Osteoblast (primary cell): Measurements from ENCODE around the gene HAPLN1. TPM values are rescaled to one million over a fixed set of nuclear protein-coding genes. Genes with fewer than 3 reads are reported as not detected.

Experiments used
- DNase-seq: peaks from one replicate; pipeline ENCODE4 v3.0.0; 2011; ENCODE audit warnings: low spot score, mixed read lengths; ENCODE audit not compliant: insufficient read length; ENCODE audit errors: missing footprints
- H2AFZ ChIP-seq: 2 replicates; pipeline ENCODE4 v1.6.0; 2011; ENCODE audit warnings: mild to moderate bottlenecking, low read length
- H3K27ac ChIP-seq: 2 replicates; pipeline ENCODE4 v1.5.1; 2011; ENCODE audit warnings: mild to moderate bottlenecking, low read depth, low read length, moderate library complexity
- H3K27me3 ChIP-seq: 2 replicates; pipeline ENCODE4 v1.6.0; 2012; ENCODE audit warnings: mild to moderate bottlenecking, control low read depth, inconsistent platforms, low read length, moderate library complexity; ENCODE audit not compliant: insufficient read depth
- H3K36me3 ChIP-seq: 2 replicates; pipeline ENCODE4 v1.5.1; 2011; ENCODE audit warnings: mild to moderate bottlenecking, low read length, control low read depth, moderate library complexity; ENCODE audit not compliant: insufficient read depth
- H3K4me1 ChIP-seq: 2 replicates; pipeline ENCODE4 v1.5.1; 2011; ENCODE audit warnings: mild to moderate bottlenecking, low read length, control low read depth, moderate library complexity; ENCODE audit not compliant: insufficient read depth
- H3K4me2 ChIP-seq: 2 replicates; pipeline ENCODE4 v1.6.0; 2011; ENCODE audit warnings: mild to moderate bottlenecking, low read length; ENCODE audit not compliant: insufficient read depth
- H3K4me3 ChIP-seq: fragments of 200-600 bp; sonication (generic); 3 replicates; pipeline ENCODE4 v1.5.1; 2012; ENCODE audit warnings: mild to moderate bottlenecking, low read length, inconsistent platforms; ENCODE audit not compliant: insufficient read depth
- H3K79me2 ChIP-seq: 2 replicates; pipeline ENCODE4 v1.6.0; 2012; ENCODE audit warnings: mild to moderate bottlenecking, low read length, control low read depth, inconsistent platforms; ENCODE audit not compliant: insufficient read depth
- H3K9me3 ChIP-seq: 2 replicates; pipeline ENCODE4 v1.5.1; 2011; ENCODE audit warnings: low read depth, low read length, control low read depth
- H4K20me1 ChIP-seq: 2 replicates; pipeline ENCODE4 v1.6.0; 2012; ENCODE audit warnings: mild to moderate bottlenecking, low read length, control low read depth; ENCODE audit not compliant: insufficient read depth
- CTCF ChIP-seq: IDR thresholded peaks from 2 replicates; pipeline ENCODE4 v1.5.1; 2011; ENCODE audit warnings: mild to moderate bottlenecking, low read depth, low read length, moderate library complexity; ENCODE audit errors: extremely low read depth
- total RNA-seq: library from RNA; depleted of rRNA; stranded (reverse); fragments of >200 nt; gene quantifications from 2 replicates; pipeline ENCODE4 v1.2.3, GENCODE V29; 2012

The HAPLN1 gene
- total RNA-seq, 1 donor, result 18.8 TPM

GRCh38 chr5:83645936-83646335 is 74.7 kb downstream of the HAPLN1 start:
- Histone ChIP-seq H3K4me3 (no peak overlapping the region), H3K79me2 (no peaks in the 10 kb centered on the region), H3K27ac (no peak overlapping the region), H3K27me3 (no peaks in the 10 kb centered on the region), H4K20me1 (no peaks in the 10 kb centered on the region), H3K4me1 (no peaks in the 10 kb centered on the region), H3K9me3 (no peaks in the 10 kb centered on the region), H3K4me2 (no peak overlapping the region), H2AFZ (peak overlapping the region; percentile 15), H3K36me3 (no peaks in the 10 kb centered on the region)
- DNase-seq, result no peak
- TF ChIP-seq CTCF, result no peak

- DNase-seq, result no peak
- no peaks in the 10 kb centered on the region for H3K9me3 ChIP-seq
- TF ChIP-seq CTCF, result no peak
These were observed 76.4 kb downstream of the HAPLN1 start for GRCh38 chr5:83644301-83644700.

GRCh38 chr5:83641946-83642345 is 78.7 kb downstream of the HAPLN1 start:
- DNase-seq, result no peak
- Histone ChIP-seq H3K79me2 (no peaks in the 10 kb centered on the region), H3K27me3 (no peaks in the 10 kb centered on the region), H2AFZ (no peak overlapping the region), H4K20me1 (no peaks in the 10 kb centered on the region), H3K36me3 (no peaks in the 10 kb centered on the region), H3K9me3 (no peaks in the 10 kb centered on the region), H3K27ac (no peak overlapping the region), H3K4me1 (no peaks in the 10 kb centered on the region), H3K4me2 (no peak overlapping the region), H3K4me3 (no peak overlapping the region)
- TF ChIP-seq CTCF, result no peak

More at GRCh38 chr5:83644301-83644700, 76.4 kb downstream of the HAPLN1 start:
- Histone ChIP-seq H3K27ac (no peak overlapping the region), H3K4me3 (no peak overlapping the region), H2AFZ (no peak overlapping the region), H3K4me2 (no peak overlapping the region), H3K27me3 (no peaks in the 10 kb centered on the region), H3K79me2 (no peaks in the 10 kb centered on the region), H4K20me1 (no peaks in the 10 kb centered on the region), H3K36me3 (no peaks in the 10 kb centered on the region), H3K4me1 (no peaks in the 10 kb centered on the region)

- Histone ChIP-seq H3K4me2 (no peak overlapping the region), H3K27me3 (no peaks in the 10 kb centered on the region), H2AFZ (no peak overlapping the region), H3K36me3 (no peaks in the 10 kb centered on the region), H4K20me1 (no peaks in the 10 kb centered on the region), H3K4me1 (no peaks in the 10 kb centered on the region), H3K79me2 (no peaks in the 10 kb centered on the region), H3K4me3 (no peak overlapping the region), H3K9me3 (no peaks in the 10 kb centered on the region), H3K27ac (no peak overlapping the region)
- no peak for TF ChIP-seq CTCF
- DNase-seq, result no peak
These were observed 80.7 kb downstream of the HAPLN1 start for GRCh38 chr5:83639911-83640310.
